HepG2 (cell line): ENCODE measurements around the gene WDR76. TPM values are rescaled to one million over a fixed set of nuclear protein-coding genes. Genes with fewer than 3 reads are reported as not detected.

ENCODE experiments used
- FOXA1 ChIP-seq, 2 experiments: fragments of 450-650 bp in 1 of 2; sonication (generic) in 1 of 2; formaldehyde crosslinking in 1 of 2; IDR thresholded peaks; 2 replicates each; pipeline versions ENCODE4 v1.4.0 to v1.6.1; 2016 to 2020; ENCODE audit warnings: missing genetic modification reagents in 1 of 2
- GABPA ChIP-seq, 2 experiments: IDR thresholded peaks; 2 replicates each; pipeline ENCODE4 v1.6.1; 2011 to 2016; ENCODE audit warnings: low read depth in 2 of 2, low read length in 1 of 2, missing biosample characterization in 1 of 2, missing genetic modification characterization in 1 of 2
- KDM4B ChIP-seq: sonication (generic); formaldehyde crosslinking; IDR thresholded peaks from 2 replicates; pipeline ENCODE4 v1.4.0; 2020; ENCODE audit warnings: missing genetic modification reagents
- KIAA2018 ChIP-seq: sonication (generic); formaldehyde crosslinking; IDR thresholded peaks from 2 replicates; pipeline ENCODE4 v1.5.0; 2020; ENCODE audit warnings: mild to moderate bottlenecking, missing genetic modification reagents, borderline replicate concordance
- MAFK ChIP-seq, 2 experiments: IDR thresholded peaks in 1 of 2; conservative IDR thresholded peaks in 1 of 2; 2 replicates each; pipeline ENCODE4 v1.6.1; 2011; ENCODE audit warnings: improper control_type of control experiment in 2 of 2, low read length in 2 of 2
- MED8 ChIP-seq: sonication (generic); formaldehyde crosslinking; IDR thresholded peaks from 2 replicates; pipeline ENCODE4 v1.8.1; 2023; ENCODE audit warnings: mild to moderate bottlenecking, missing genetic modification reagents; ENCODE audit not compliant: insufficient replicate concordance
- NFIB ChIP-seq: sonication (generic); formaldehyde crosslinking; IDR thresholded peaks from 2 replicates; pipeline ENCODE4 v1.9.0; 2021; ENCODE audit warnings: missing genetic modification reagents, mild to moderate bottlenecking, borderline replicate concordance
- ONECUT2 ChIP-seq: sonication (generic); formaldehyde crosslinking; IDR thresholded peaks from 2 replicates; pipeline ENCODE4 v1.4.0; 2020; ENCODE audit warnings: missing genetic modification reagents
- PLSCR1 ChIP-seq: sonication (generic); formaldehyde crosslinking; IDR thresholded peaks from 2 replicates; pipeline ENCODE4 v1.5.0; 2020; ENCODE audit warnings: missing genetic modification reagents, mild to moderate bottlenecking, borderline replicate concordance
- RORA ChIP-seq: sonication (generic); formaldehyde crosslinking; IDR thresholded peaks from 2 replicates; pipeline ENCODE4 v1.5.0; 2020; ENCODE audit warnings: mild to moderate bottlenecking, missing genetic modification reagents, moderate library complexity
- ZFP36 ChIP-seq: fragments of 150-350 bp; IDR thresholded peaks from 2 replicates; pipeline ENCODE4 v1.6.1; 2018; ENCODE audit warnings: borderline replicate concordance, low read length, low read depth; ENCODE audit not compliant: partially characterized antibody
- ZNF180 ChIP-seq: sonication (generic); formaldehyde crosslinking; IDR thresholded peaks from 2 replicates; pipeline ENCODE4 v1.4.0; 2020; ENCODE audit warnings: low read depth, missing genetic modification reagents, borderline replicate concordance
- ZNF207 ChIP-seq: fragments of 450-650 bp; IDR thresholded peaks from 2 replicates; pipeline ENCODE4 v1.6.1; 2016; ENCODE audit warnings: antibody characterized with exemption, borderline replicate concordance
- ZNF260 ChIP-seq: sonication (generic); formaldehyde crosslinking; IDR thresholded peaks from 2 replicates; pipeline ENCODE4 v1.4.0; 2020; ENCODE audit warnings: missing genetic modification reagents, low read depth, mild to moderate bottlenecking, borderline replicate concordance
- ZNF496 ChIP-seq: sonication (generic); formaldehyde crosslinking; IDR thresholded peaks from 2 replicates; pipeline ENCODE4 v1.8.1; 2023; ENCODE audit warnings: mild to moderate bottlenecking, moderate library complexity, missing genetic modification reagents; ENCODE audit not compliant: insufficient replicate concordance
- ZNF552 ChIP-seq: sonication (generic); formaldehyde crosslinking; IDR thresholded peaks from 2 replicates; pipeline ENCODE4 v1.9.0; 2022; ENCODE audit warnings: missing genetic modification reagents, mild to moderate bottlenecking, borderline replicate concordance
- ZNF569 ChIP-seq: sonication (generic); formaldehyde crosslinking; IDR thresholded peaks from 2 replicates; pipeline ENCODE4 v1.5.0; 2020; ENCODE audit warnings: mild to moderate bottlenecking, missing genetic modification reagents, moderate library complexity, borderline replicate concordance
- ZNF768 ChIP-seq: sonication (generic); formaldehyde crosslinking; IDR thresholded peaks from 2 replicates; pipeline ENCODE4 v1.4.0; 2020; ENCODE audit warnings: missing genetic modification reagents
- ZNF776 ChIP-seq: sonication (generic); formaldehyde crosslinking; IDR thresholded peaks from 2 replicates; pipeline ENCODE4 v1.4.0; 2020; ENCODE audit warnings: mild to moderate bottlenecking, missing genetic modification reagents
- ZSCAN21 ChIP-seq: sonication (generic); formaldehyde crosslinking; IDR thresholded peaks from 2 replicates; pipeline ENCODE4 v1.8.0; 2022; ENCODE audit warnings: mild to moderate bottlenecking, missing genetic modification reagents, moderate library complexity, borderline replicate concordance
- polyA plus RNA-seq, 8 experiments: library from polyadenylated mRNA; depleted of rRNA in 3 of 8; stranded (reverse) in 7 of 8; unstranded in 1 of 8; fragments of >200 nt; fragmentation: Illumina TruSeq in 4 of 8; extraction: Trizol in 4 of 8; gene quantifications; 2 replicates each; pipeline versions ENCODE4 v1.2.1 to v1.2.3, GENCODE V29; 2011 to 2016; ENCODE audit warnings: low read depth in 4 of 8, missing spikeins in 1 of 8, mixed read lengths in 1 of 8; ENCODE audit not compliant: insufficient read depth in 1 of 8
- total RNA-seq, 5 experiments: library from RNA; depleted of rRNA; stranded (reverse); fragments of >200 nt; fragmentation: Illumina TruSeq; extraction: Trizol; gene quantifications; 2 replicates each; pipeline ENCODE4 v1.2.3, GENCODE V29; 2016; ENCODE audit warnings: low read depth in 1 of 5

Gene WDR76
- total and polyA plus RNA-seq, 2 of the 13 experiments (the other 11 are each of a cell fraction or from before 2014, with no cell fraction given) = 1.1 to 9.7 TPM

GRCh38 chr15:43800286-43801141, 26.3 kb upstream of the WDR76 start, which contains the start of gene HYPK (continued):
- TF ChIP-seq KIAA2018 (CRISPR knock-in tag) (no peak), ZSCAN21 (peak; percentile 85), ZNF260 (CRISPR knock-in tag) (no peak), ZFP36 (no peak), ZNF180 (CRISPR knock-in tag) (no peak), PLSCR1 (no peak), ZNF776 (peak; percentile 64; the same call in 1 of the 2 replicates), ZNF569 (CRISPR knock-in tag) (no peak), RORA (no peak), MAFK (conservative IDR thresholded peaks at IDR 0.05 in 1 of 2, IDR thresholded peaks at IDR 0.05 in 1 of 2; ENCODE audit: low read length in 2 of 2) (no peak), GABPA (IDR thresholded peaks at IDR 0.05; ENCODE audit: low read depth, low read length) (peak; percentile 83), GABPA (CRISPR knock-in tag; IDR thresholded peaks at IDR 0.05; ENCODE audit: low read depth) (peak; percentile 97), ZNF552 (CRISPR knock-in tag) (no peak), FOXA1 (IDR thresholded peaks at IDR 0.05) (no peak), FOXA1 (CRISPR knock-in tag; IDR thresholded peaks at IDR 0.05) (no peak), NFIB (no peak), ZNF496 (CRISPR knock-in tag) (no peak), ZNF207 (no peak), ZNF768 (CRISPR knock-in tag) (peak; percentile 28; the same call in 1 of the 2 replicates), KDM4B (peak; percentile 56; the same call in 1 of the 2 replicates), MED8 (CRISPR knock-in tag) (peak; percentile 44), ONECUT2 (CRISPR knock-in tag) (no peak)
